Measurements from ENCODE around the gene SERINC4. TPM values are rescaled to one million over a fixed set of nuclear protein-coding genes. Genes with fewer than 3 reads are reported as not detected.

Gene SERINC4
- total and polyA plus RNA-seq, 2 donors (not counting 3 experiments of a cell fraction or from before 2014, with no cell fraction given): not detected

DNA sequence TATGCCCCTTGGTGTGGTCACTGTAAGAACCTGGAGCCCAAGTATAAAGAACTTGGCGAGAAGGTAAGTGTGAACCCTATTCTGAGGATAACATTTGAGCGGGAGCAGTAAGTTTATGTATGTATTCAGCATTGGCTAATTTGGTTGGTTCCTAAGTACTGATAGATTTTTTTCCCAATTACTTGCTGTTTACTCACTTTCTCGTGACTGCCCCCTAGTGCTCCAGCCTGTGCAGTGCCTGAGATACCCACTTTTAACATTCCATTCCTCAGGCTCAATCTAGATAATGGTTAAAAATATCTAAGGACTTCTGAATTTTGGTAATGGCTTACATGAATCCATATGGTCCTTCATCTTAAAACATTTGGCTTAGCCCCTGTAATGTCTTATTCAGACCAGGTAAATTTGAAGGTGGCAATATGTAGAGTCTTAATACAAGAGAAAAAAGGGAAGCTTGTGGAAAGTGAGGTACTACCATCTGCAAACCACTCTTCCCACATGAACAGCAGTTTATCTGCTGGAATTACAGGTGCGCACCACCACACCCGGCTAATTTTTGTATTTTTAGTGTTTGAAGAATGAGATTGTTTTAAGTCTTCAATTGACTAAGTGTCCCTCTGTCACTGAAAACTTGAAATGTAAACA lies 30.3 kb downstream of the SERINC4 start:
- no peak overlapping the region for H3K9ac ChIP-seq (replicated peaks; ENCODE audit: extremely low read depth, insufficient read depth, low read length)
- no peak overlapping the region for H3K4me3 ChIP-seq (replicated peaks in 1 of 3; ENCODE audit: insufficient read depth in 1 of 3, low read depth in 1 of 3, low read length in 3 of 3)
- peaks cover 3% of the 10 kb centered on the region for H3K79me2 ChIP-seq (ENCODE audit: control insufficient read depth, insufficient read depth, low read length)
- H3K27me3 ChIP-seq (ENCODE audit: control insufficient read depth in 2 of 2, insufficient read depth in 2 of 2, low read length in 2 of 2): no peaks in the 10 kb centered on the region
- peaks cover 43 to 51% of the 10 kb centered on the region in 2 experiments for H3K36me3 ChIP-seq (ENCODE audit: control insufficient read depth in 2 of 2, extremely low read depth in 1 of 2, insufficient read depth in 2 of 2, low read length in 2 of 2)
- no peak for TF ChIP-seq JUN (IDR thresholded peaks at IDR 0.05; ENCODE audit: borderline replicate concordance, insufficient read depth, insufficient read length, low read depth)
- TF ChIP-seq, protein P1, sequence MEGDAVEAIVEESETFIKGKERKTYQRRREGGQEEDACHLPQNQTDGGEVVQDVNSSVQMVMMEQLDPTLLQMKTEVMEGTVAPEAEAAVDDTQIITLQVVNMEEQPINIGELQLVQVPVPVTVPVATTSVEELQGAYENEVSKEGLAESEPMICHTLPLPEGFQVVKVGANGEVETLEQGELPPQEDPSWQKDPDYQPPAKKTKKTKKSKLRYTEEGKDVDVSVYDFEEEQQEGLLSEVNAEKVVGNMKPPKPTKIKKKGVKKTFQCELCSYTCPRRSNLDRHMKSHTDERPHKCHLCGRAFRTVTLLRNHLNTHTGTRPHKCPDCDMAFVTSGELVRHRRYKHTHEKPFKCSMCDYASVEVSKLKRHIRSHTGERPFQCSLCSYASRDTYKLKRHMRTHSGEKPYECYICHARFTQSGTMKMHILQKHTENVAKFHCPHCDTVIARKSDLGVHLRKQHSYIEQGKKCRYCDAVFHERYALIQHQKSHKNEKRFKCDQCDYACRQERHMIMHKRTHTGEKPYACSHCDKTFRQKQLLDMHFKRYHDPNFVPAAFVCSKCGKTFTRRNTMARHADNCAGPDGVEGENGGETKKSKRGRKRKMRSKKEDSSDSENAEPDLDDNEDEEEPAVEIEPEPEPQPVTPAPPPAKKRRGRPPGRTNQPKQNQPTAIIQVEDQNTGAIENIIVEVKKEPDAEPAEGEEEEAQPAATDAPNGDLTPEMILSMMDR (IDR thresholded peaks at IDR 0.05; ENCODE audit: extremely low read depth in 1 of 2, insufficient read depth in 1 of 2, low read depth in 1 of 2, low read length in 2 of 2): peak; percentile 68 to 79
- H2AFZ ChIP-seq (ENCODE audit: low read depth, low read length): no peak overlapping the region
- H3K4me1 ChIP-seq (ENCODE audit: control insufficient read depth, extremely low read depth, insufficient read depth, low read length): no peaks in the 10 kb centered on the region
- H3K9me3 ChIP-seq (replicated peaks; ENCODE audit: control insufficient read depth, insufficient read depth, low read length): no peaks in the 10 kb centered on the region
- BruUV-seq (replicated peaks): no TSS peak
- CTCF ChIA-PET: interaction anchor here (1.4 to 1.7 kb wide), 3 partner anchors 13 to 20 kb away, joined by 3 to 6 read pairs (median 5); no protein-coding TSS in a partner anchor
- dilution Hi-C loops (cut with MboI; ENCODE audit: extremely low pct_ligation_motif_present, low sequenced_read_pairs): no loop called here
- H3K4me2 ChIP-seq (ENCODE audit: insufficient read depth, low read length): no peak overlapping the region
- no peaks in the 10 kb centered on the region for H3K9me1 ChIP-seq (replicated peaks; ENCODE audit: control insufficient read depth, extremely low read depth, insufficient read depth, low read length)
- no peak overlapping the region for H3K27ac ChIP-seq (ENCODE audit: insufficient read depth, low read depth, low read length)
- POLR2A ChIA-PET: no interaction called here
- intact Hi-C loops (cut with micrococcal nuclease): loop anchor here (5.0 kb wide), 1 partner anchor 327 kb away; no protein-coding TSS in a partner anchor
- H4K20me1 ChIP-seq (replicated peaks; ENCODE audit: control insufficient read depth, extremely low read depth, insufficient read depth, low read length): no peaks in the 10 kb centered on the region
- DNase-seq (ENCODE audit: low read depth, low spot score): peak; percentile 77
- FAIRE-seq: peak; percentile 88

- BruUV-seq (replicated peaks): no TSS peak
- Histone ChIP-seq H3K27ac (ENCODE audit: insufficient read depth, low read depth, low read length) (no peak overlapping the region), H3K4me1 (ENCODE audit: control insufficient read depth, extremely low read depth, insufficient read depth, low read length) (no peaks in the 10 kb centered on the region), H3K79me2 (ENCODE audit: control insufficient read depth, insufficient read depth, low read length) (peaks cover 7% of the 10 kb centered on the region), H3K9me3 (replicated peaks; ENCODE audit: control insufficient read depth, insufficient read depth, low read length) (no peaks in the 10 kb centered on the region), H3K36me3 (ENCODE audit: control insufficient read depth in 2 of 2, extremely low read depth in 1 of 2, insufficient read depth in 2 of 2, low read length in 2 of 2) (peaks cover 35 to 48% of the 10 kb centered on the region in 2 experiments), H3K4me2 (ENCODE audit: insufficient read depth, low read length) (no peak overlapping the region), H4K20me1 (replicated peaks; ENCODE audit: control insufficient read depth, extremely low read depth, insufficient read depth, low read length) (no peaks in the 10 kb centered on the region), H3K27me3 (ENCODE audit: control insufficient read depth in 2 of 2, insufficient read depth in 2 of 2, low read length in 2 of 2) (no peaks in the 10 kb centered on the region), H2AFZ (ENCODE audit: low read depth, low read length) (no peak overlapping the region), H3K9ac (replicated peaks; ENCODE audit: extremely low read depth, insufficient read depth, low read length) (no peak overlapping the region), H3K4me3 (replicated peaks in 1 of 3; ENCODE audit: insufficient read depth in 1 of 3, low read depth in 1 of 3, low read length in 3 of 3) (no peak overlapping the region), H3K9me1 (replicated peaks; ENCODE audit: control insufficient read depth, extremely low read depth, insufficient read depth, low read length) (no peaks in the 10 kb centered on the region)
- FAIRE-seq: no peak
- dilution Hi-C loops (cut with MboI; ENCODE audit: extremely low pct_ligation_motif_present, low sequenced_read_pairs) (no loop called here), intact Hi-C loops (cut with micrococcal nuclease) (no loop called here)
- POLR2A ChIA-PET: no interaction called here
- CTCF ChIA-PET: no interaction called here
- TF ChIP-seq JUN (IDR thresholded peaks at IDR 0.05; ENCODE audit: borderline replicate concordance, insufficient read depth, insufficient read length, low read depth) (no peak), POLR2AphosphoS5 (IDR thresholded peaks at IDR 0.05; ENCODE audit: insufficient read depth, low read depth, low read length) (no peak)
- TF ChIP-seq, protein P1 (IDR thresholded peaks at IDR 0.05; ENCODE audit: extremely low read depth in 1 of 2, insufficient read depth in 1 of 2, low read depth in 1 of 2, low read length in 2 of 2): no peak
- no peak for DNase-seq (ENCODE audit: low read depth, low spot score)
Measured at GRCh38 chr15:43763819-43764446, 36.1 kb downstream of the SERINC4 start.

Measured in endothelial cell of umbilical vein (primary cell).